Activated naive CD4-positive, alpha-beta T cell treated with Interleukin-2 at 50 U/mL for 16 hours (primary cell): Measurements from ENCODE around the gene MTCH2.
A peak's percentile ranks its signal among the peaks of the same experiment; 100 is the strongest.

Source experiments
- DNase-seq: peaks from one replicate; pipeline ENCODE4 v3.0.0-alpha.2; 2020

Gene MTCH2

DNA sequence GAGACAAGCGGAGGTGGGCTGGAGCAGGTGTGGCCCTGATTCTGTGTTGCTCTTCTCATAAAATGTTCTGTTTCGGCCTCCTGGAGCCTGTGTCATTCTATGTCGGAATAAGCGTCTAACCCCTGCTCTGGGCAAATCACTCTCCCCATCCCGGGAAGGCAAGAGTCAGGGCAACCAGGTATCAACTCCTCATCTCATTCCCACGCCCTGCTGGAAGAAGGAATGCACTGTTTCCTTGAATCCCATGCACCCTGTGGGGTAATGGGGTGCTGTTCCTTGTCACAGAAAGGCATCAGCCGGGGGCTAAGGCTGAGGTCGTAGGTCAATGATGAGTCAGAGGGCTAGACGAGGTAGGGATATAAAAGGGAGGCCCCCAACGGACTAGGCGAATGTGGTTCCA is 53.2 kb downstream of the MTCH2 start:
- DNase-seq, result no peak

DNA sequence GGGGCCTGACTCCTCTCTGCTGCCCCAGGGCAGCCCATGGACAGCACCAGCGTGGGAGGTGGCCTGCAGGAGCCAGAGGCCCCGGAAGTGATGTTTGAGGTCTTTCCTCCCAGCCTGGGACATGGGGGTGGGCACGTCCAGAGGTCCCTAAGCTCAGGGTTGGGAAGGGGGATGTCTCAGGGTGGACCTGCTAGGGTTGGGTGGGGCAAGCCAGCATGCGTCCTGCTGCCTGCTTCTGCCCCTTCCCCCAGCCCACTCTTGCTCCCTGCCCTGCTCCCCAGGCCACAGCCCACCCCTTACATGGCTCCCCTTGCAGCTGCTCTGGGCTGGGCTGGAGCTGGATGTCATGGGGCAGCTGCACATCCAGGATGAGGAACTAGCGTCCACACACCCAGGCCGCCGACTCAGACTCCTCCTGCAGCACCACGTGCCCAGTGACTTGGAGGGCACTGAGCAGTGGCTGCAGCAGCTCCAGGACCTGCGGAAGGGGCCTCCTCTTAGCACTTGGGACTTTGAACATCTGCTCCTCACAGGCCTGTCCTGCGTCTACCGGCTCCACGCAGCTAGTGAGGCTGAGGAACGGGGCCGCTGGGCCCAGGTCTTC is 54.5 kb downstream of the MTCH2 start:
- no peak for DNase-seq

GRCh38 chr11:47587039-47587716 is 55.2 kb downstream of the MTCH2 start:
- no peak for DNase-seq

DNA sequence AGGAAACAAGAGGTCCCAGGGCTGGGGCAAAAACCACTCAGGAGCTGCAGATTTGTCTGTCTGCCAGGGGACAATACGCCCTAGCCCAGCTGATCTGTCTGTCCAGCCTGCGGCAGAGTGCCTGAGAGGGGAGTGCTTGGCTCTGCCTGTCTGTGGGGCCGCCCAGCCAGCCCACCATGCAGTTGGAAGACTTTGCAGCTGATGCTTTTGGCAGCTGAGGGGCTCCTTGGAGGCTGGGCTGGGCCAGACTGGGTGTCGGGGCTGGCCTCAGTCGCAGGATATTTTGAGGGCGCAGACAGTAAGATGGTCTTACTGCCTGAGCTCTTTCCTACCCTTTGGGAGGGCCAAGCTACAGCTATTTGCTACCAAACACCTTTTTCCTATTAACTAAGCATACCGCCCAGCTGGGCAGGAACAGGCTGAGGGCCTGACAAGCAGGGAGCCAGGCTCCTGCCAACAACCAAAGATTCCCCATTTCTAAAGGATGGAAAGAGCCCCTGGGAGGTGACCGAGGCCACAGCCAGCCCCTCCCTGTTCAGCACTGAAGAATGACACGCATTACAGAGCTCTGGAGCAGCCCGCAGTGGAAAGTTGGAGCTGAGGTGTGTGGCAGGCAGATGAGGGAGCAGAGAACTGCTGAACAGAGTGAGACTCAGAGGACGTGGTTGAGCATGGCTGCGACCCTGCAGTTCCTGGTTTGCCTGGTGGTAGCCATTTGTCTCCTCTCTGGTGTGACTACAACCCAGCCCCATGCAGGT is 56.1 kb downstream of the MTCH2 start, which contains the start of gene FAM180B:
Gene FAM180B, plus strand, starts transcription at position 581 of the 758 bp plus-strand sequence. Its CDS starts 91 bp downstream, at position 672.
- no peak for DNase-seq

DNA sequence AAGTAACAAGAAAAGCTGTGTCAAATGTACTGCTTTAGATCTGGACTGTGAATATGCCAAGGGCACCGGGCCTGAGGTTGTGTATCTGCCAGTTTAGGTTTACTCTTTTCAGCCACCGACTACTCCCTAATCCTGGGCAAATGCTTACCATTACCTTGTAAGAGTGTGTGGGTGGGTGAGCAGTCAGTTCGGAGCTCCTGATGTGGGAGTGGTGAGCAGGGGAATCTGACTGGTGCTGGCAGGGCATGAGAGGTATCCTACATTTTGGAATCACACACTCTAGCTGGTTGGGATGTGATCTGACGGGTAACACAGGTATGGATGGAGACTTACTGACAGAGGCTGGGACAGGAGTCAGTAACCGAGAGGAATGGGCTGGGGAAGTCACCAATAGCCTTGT is 58.5 kb downstream of the MTCH2 start:
- DNase-seq, result no peak

- peak; percentile 89 for DNase-seq
Observed at GRCh38 chr11:47578524-47579494, 63.5 kb downstream of the MTCH2 start, which contains the start of the genes KBTBD4 and NDUFS3. KBTBD4 (minus strand) TSS chr11:47578970; CDS start chr11:47578951, 19 bp downstream. NDUFS3 (plus strand) TSS chr11:47579074; CDS start chr11:47579092, 18 bp downstream.

- DNase-seq, result no peak
Observed at GRCh38 chr11:47577460-47578041, 64.8 kb downstream of the MTCH2 start.

- no peak for DNase-seq
Observed at GRCh38 chr11:47573321-47573720, 69.0 kb downstream of the MTCH2 start.

DNA sequence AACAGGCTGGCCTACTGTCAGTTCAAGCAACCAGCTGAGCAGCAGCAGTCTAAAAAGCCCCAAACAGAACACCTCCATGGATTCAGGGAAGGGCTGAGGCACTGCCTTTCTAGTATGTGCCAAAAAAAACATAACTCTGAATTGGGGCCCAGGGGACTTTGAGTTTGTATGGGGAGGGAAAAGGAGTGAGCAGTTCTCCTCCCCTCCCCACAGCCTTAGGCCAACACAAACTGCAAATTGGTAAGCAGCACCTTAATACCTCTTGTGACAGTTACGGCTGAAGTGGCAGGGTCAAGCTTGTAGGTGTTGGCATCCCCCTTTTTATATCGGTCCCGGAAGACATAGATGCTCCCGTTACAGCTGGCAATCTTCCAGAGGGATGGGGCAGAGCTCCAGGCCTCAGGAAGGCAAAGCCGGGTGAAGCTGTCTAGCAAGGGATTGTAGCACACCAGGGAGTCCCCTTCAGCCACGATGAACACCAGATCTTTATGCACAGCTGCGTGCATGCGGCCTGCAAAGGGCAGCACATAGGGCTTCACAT is 69.6 kb downstream of the MTCH2 start:
- DNase-seq, result no peak

- DNase-seq, result no peak
Observed at GRCh38 chr11:47571895-47572294, 70.5 kb downstream of the MTCH2 start.

- no peak for DNase-seq
Observed at GRCh38 chr11:47571357-47571729, 71.0 kb downstream of the MTCH2 start.

GRCh38 chr11:47570651-47571356 is 71.6 kb downstream of the MTCH2 start:
- DNase-seq, result no peak

- DNase-seq, result no peak
Observed at GRCh38 chr11:47569646-47570045, 72.7 kb downstream of the MTCH2 start.
